ENCODE measurements around the gene PPP6R3.

The PPP6R3 gene

DNA sequence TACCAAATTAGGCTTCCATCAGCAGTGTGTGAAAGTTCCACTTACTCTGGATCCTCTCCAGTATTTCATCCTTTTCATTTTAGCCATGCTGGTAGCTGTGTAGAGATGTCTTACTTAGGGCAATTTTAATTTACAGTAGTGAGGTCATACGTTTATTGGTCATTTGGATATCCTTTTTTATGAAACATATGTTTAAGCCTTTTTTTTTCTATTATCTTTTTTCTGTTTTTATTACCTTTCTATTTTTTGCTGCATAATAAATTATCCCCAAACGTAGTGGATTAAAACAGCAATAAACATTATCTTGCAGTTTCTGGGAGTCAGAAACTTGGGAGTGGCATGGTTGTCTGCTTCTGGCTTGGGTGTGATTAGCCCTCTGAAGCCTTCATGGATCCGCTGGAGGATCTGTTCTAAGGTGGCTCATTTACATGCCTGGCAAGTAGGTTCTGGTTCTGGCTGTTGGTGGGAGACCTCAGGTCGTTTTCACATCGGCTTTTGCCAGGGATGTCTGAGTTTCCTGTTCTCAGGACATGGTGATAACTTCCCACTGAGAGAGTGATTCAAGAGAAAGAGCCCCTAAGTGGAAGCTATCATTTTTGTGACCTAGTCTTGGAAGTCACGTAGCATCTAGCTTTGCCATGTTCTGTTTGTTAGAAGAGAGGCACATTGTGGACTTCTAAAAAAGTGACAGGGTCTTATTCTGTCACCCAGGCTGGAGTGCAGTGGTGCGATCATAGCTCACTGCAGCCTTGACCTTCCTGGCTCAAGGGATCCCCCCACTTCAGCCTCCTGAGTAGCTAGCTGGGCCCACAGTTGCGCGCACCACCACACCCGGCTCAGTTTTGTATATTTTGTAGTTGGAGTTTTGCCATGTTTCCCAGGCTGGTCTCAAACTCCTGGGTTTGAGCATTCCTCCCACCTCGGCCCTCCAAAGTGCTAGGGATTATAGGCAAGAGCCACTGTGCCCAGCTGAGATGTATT is 38.6 kb downstream of the PPP6R3 start:
- DNase-seq = no peak

GRCh38 chr11:68500206-68500605 is 39.7 kb downstream of the PPP6R3 start:
- DNase-seq = no peak

DNA sequence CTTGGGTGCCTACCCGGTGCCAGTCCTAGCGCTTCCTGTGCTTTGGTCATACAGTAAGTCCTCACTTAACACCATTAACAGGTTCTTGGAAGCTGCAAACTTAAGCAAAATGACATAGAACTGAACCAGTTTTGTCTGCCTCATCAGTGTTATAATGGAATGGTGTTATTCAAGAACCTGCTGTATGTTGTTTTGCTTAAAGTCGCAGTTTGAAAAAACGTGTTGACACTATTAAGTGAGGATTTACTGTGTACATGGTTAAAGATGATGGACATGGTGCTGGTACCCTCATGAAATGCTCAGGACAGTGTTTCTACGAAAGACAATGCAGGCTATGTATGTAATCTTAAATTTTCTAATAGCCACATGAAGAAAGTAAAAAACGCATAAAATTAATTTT is 41.3 kb downstream of the PPP6R3 start:
- no peak for DNase-seq

- DNase-seq = no peak
These were observed 42.7 kb downstream of the PPP6R3 start for GRCh38 chr11:68503251-68503687.

GRCh38 chr11:68503792-68504191 is 43.2 kb downstream of the PPP6R3 start:
- DNase-seq = no peak

GRCh38 chr11:68504432-68505066 is 44.0 kb downstream of the PPP6R3 start:
- no peak for DNase-seq

GRCh38 chr11:68505596-68505995 is 45.0 kb downstream of the PPP6R3 start:
- DNase-seq = no peak

DNA sequence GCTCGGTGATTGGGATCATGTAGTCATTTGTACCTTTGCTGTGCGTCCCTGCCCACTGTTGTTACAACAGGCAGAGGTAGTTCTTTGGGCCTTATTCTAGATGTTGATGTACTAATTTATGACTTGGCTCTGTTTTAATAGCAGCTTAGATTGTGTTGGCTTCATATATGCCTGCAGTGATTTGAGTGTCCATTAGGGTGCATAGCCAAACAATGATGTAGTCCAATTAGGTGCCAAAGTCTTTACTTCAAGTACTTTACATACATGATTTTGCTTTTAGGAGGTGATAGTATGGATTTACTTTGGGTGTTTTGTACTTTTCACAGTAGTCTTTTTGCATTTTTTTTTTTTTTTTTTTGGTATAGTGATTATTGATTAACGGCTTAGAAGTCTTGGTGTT is 46.4 kb downstream of the PPP6R3 start:
- DNase-seq = no peak

DNA sequence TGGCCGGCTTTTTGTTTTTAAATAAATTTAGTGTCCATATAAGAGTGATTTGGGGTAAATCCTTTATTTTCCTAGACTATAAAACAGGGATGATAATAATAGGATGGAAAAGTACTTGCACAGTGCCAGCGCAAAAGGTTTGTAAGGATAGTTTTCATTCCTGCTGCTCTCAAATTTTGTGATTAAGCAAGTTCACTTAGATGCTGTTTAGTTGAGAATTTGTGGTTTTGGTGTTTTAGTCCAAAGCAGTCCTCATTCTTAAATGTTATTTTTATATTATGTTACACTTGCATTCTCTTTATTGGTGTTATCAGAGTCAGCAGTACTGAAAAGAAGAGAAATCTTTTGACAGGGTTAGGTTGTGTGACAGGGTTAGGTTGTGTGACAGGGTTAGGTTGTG is 47.9 kb downstream of the PPP6R3 start:
- DNase-seq = no peak

GRCh38 chr11:68509066-68509465 is 48.5 kb downstream of the PPP6R3 start:
- DNase-seq = no peak

DNA sequence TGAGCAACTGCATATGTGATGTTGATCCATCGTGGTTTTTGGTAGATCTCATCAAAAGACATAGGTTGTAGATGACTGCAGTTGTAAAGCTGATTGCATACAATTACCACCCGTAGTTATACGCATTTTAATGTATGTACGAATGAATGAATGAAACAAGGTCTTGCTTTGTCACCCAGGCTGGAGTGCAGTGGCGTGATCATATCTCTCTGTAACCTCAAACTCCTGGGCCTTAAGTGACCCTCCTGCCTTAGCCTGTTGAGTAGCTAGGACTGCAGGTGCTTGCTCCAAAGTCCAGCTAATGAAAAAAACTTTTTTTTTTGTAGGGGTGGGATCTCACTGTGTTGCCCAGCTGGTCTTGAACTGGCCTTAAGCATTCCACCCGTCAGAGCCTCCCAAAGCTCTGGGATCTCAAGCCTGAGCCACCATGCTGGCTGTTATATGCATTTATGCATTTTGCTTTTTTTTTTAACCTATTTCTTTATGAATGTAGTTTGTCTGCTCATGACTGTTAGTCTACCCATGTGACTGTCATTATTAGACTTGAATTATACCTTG is 53.5 kb downstream of the PPP6R3 start:
- DNase-seq = no peak

DNA sequence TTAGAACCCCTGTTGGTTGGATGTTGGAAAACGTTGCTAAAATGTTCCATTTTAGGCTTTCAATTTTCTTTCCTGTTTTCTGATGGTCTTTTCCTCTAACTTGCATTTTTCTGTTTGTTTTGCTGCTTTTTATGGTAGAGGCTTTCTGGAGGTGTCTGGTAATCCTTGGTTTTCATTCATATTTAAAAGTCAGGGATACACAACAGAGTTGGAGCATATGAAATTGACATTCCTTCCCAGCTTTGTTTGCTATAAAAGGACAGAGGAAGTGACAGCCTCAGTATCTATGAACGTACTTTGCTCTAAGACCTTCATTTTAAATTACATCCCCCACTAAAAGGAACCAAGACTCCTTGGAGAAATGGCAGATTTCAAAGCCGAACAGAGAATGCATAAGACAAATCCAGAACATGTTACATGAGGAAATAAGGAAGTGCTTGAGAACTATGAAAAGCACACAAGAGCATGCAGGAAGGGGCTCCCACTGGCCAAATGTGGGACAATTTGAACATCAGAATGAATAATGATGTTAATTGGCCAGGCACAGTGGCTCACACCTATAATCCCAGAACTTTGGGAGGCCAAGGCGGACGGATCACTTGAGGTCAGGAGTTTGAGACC is 56.7 kb downstream of the PPP6R3 start:
- DNase-seq = no peak

- no peak for DNase-seq
These were observed 57.6 kb downstream of the PPP6R3 start for GRCh38 chr11:68518191-68518590.

DNA sequence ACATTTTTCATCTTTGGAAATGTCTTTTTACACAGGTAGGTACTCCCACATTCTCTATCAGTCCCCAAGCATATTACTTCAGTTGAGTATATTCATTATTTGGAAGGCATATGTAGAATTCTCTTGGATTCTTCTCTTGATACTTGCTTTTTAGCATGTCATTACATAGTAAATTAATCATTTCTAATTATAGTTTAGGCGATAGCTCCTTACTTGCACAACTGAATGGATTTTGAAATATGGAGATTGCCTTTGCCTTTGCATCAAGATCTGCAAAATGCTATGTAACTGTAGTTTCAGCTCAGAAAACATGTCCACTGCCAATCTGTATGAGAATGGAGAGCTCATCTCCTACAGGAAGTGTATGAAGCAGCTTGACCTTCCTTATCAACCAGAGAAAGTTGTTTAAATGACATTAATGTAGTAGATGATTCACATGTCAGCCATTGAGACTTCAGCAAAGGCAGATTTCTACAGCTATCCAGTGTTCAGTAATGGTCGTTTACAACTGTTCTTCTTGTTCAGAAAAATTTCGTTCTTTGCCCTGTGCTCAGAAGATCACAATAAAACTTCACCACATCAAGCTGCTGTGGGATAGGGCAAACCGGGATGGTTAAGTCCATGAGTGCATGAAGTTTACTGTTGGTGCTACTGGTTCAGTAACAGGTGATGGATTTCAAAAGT is 61.6 kb downstream of the PPP6R3 start:
- DNase-seq = no peak

DNA sequence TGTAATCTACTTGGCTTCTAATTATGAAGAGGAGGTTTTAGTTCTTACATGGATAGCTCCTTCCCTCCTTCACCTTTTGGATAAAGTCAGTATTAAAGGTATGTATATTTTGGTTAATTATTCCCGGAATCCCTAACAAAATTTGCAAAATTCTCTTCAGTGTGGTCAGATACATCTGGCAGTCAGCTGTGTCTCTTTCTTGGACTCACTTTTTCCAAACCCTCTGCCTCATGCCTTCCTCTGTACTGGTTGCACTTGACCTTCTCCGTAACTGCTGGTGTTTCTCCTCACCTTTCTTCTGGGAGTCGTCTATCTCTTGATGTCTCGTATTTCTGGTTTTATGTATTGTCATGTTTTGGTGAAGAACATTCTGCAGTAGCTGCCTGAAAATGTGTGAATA is 62.5 kb downstream of the PPP6R3 start:
- no peak for DNase-seq

GRCh38 chr11:68523743-68524142 is 63.2 kb downstream of the PPP6R3 start:
- DNase-seq = no peak

DNA sequence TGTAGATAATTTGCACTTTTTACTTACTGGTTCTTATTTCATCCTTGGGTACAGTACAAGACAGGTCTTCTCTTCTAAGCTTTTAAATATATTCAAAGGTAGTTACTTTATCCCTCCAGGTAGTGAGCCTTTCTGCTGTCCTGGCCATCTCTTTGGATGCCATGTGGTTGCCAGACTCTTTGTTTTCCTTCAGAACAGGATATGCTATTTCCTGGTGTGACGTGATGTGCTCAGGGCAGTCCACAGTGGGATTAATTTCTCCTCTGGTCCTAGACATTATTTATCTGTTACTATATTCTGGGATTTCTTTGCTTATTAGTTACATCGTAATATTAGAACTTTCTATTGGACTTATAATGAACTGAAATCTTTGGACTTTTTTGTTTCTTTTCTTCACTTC is 63.7 kb downstream of the PPP6R3 start:
- no peak for DNase-seq

GRCh38 chr11:68524681-68525080 is 64.1 kb downstream of the PPP6R3 start:
- no peak for DNase-seq

GRCh38 chr11:68525336-68525735 is 64.8 kb downstream of the PPP6R3 start:
- DNase-seq = no peak

DNA sequence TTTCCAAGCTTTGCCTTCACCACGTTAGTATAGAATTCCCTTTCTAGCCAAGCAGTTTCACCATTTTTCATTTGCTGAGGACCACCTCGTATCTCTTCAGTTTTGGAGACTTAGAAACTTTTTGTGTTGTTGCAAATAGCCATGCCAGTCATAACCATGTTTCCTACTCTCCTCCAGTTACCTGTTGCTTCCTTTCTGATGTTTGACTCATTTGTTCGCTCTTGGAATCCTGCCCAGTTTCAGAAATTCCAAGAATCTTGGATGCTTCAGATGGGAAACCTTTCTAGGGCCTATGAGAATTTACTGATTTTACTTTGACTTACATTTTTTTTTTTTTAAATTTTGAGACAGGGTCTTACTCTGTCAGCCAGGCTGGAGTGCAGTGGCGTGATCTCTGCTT is 65.4 kb downstream of the PPP6R3 start:
- DNase-seq = no peak

DNA sequence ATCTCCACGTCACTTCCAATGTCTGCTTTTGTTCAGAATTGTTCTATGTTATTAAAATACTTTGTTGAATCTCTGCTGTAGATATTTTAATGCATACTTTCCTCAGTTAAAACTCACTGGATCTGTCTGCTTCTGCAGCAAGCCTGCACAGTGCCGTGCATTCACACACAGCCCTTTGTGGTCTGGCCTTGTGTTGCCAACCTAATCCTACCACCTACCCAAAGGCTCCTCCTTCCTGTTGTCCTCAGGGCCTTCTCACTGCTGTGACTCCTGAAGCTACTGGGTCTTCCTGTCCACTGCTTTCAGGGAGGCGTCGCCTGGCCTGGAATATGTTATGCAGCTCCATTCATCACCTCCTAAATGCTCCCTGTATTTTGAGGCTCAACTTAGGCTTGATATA is 67.0 kb downstream of the PPP6R3 start:
- no peak for DNase-seq

- no peak for DNase-seq
These were observed 68.1 kb downstream of the PPP6R3 start for GRCh38 chr11:68528630-68529029.

DNA sequence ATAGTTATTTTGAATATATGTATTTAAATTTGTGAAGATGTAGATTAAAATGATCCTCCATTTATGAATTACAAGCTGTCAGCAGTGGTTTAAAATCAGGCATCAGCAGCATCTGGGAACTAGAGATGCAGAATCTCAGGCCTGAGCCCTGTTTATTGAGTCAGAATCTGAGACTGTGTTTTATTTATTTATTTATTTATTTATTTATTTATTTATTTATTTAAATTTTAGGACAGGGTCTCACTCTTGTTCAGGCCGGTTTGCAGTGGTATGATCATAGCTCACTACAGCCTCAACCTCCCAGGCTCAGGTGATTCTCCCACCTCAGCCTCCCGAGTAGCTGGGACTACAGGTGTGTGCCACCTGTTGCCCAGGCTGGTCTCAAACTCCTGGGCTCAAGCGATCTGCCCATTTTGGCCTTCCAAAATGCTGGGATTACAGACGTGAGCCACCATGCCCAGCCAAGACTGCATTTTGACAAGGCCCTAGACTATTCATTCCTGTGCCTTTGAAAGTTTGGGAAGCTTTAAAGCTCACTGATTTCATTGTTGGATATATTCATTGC is 70.7 kb downstream of the PPP6R3 start:
- no peak for DNase-seq
